ENCODE data around the gene LYRM9. TPM values are rescaled to one million over a fixed set of nuclear protein-coding genes. Genes with fewer than 3 reads are reported as not detected.

Gene LYRM9
- total and polyA plus RNA-seq, 10 donors = 6.8 to 20.0 (median 15.4) TPM

DNA sequence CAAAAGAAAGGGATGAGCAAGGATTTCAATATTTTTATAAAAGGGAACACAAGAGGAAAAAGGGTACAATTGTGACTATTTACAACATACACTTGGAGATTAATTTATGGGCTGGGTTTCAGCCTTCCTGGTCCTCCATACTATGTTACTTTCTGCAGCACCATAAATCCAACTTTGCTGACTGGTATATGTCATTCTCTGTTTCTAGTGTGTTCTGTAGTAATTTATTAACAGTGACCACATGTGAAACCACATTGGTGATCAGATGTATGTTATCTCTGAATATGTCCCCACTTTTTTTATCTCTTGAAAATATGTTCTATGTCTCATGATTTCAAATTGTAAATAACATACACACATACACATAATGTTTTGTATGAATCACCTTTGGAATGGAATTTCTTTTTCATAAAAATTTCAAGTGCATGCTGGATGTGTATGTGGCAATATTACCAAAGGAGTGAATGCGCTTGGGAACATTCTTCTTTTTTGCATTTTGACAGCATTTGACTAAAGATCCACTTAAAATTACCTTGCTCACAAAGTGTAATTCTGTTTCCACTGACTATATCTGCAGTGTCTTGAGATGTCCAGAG lies 2.9 kb upstream of the LYRM9 start:
- H3K9me3 ChIP-seq = no peaks in the 10 kb centered on the region
- no peaks in the 10 kb centered on the region for H3K27me3 ChIP-seq (replicated peaks in 1 of 7)
- H3K4me1 ChIP-seq = peaks cover 10 to 33% (median 23%) of the 10 kb centered on the region in 6 donors
- no peak overlapping the region for H3K27ac ChIP-seq
- intact Hi-C loops (cut with DNase I; ENCODE audit: low total_unique reads) = loop anchor here (10.0 kb wide), 1 partner anchor 359 kb away; no protein-coding TSS in a partner anchor
- H3K4me3 ChIP-seq = no peak overlapping the region
- WGBS, 5 donors = 87 to 97% (median 91%) methylated on average over 1 of the region's 1 CpG
- H3K36me3 ChIP-seq = no peaks in the 10 kb centered on the region
- TF ChIP-seq POLR2A (IDR thresholded peaks at IDR 0.05) (no peak), POLR2AphosphoS5 (IDR thresholded peaks at IDR 0.05) (no peak)
- TF ChIP-seq, protein P1, sequence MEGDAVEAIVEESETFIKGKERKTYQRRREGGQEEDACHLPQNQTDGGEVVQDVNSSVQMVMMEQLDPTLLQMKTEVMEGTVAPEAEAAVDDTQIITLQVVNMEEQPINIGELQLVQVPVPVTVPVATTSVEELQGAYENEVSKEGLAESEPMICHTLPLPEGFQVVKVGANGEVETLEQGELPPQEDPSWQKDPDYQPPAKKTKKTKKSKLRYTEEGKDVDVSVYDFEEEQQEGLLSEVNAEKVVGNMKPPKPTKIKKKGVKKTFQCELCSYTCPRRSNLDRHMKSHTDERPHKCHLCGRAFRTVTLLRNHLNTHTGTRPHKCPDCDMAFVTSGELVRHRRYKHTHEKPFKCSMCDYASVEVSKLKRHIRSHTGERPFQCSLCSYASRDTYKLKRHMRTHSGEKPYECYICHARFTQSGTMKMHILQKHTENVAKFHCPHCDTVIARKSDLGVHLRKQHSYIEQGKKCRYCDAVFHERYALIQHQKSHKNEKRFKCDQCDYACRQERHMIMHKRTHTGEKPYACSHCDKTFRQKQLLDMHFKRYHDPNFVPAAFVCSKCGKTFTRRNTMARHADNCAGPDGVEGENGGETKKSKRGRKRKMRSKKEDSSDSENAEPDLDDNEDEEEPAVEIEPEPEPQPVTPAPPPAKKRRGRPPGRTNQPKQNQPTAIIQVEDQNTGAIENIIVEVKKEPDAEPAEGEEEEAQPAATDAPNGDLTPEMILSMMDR (IDR thresholded peaks at IDR 0.05 in 8 of 11, conservative IDR thresholded peaks at IDR 0.05 in 3 of 11) = no peak
- no peak for DNase-seq

DNA sequence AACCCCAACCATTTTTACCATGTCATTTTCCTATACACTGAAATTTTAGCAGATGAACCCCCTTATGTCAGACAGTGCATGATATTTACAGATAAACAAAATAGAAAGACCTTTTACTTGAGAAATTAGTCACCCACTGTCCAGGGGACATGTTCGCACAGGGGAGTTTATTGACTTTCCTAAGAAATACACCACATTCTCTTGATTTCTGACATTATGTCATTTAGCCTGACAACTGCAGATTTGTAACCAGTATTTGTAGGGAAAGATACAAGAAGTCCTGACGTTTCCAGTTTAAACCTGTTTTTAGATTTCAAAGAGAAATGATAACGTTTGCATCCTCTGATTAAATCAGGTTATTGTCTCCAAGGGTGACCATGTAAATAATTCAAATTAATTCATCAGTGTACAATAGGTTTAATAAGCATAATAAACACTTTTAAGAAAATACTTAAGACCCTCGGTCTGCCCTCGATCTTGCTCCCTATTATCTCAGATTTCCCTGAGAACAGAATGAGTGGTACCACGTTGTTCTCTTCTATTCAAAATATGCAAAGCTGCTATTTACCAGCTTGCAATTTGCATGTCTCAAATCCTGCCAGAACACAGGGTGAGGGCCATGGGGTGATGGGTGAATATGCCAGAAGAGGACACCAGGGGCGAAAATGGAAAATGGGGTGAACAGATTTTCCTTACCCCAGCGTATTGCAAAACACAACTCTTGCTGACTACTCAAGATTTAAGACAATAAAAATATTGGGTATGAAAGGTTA lies 2.1 kb upstream of the LYRM9 start:
- Histone ChIP-seq H3K4me3 (no peak overlapping the region), H3K4me1 (peaks cover 10 to 34% (median 24%) of the 10 kb centered on the region in 6 donors), H3K9me3 (no peaks in the 10 kb centered on the region), H3K27ac (no peak overlapping the region), H3K36me3 (no peaks in the 10 kb centered on the region), H3K27me3 (replicated peaks in 1 of 7) (no peaks in the 10 kb centered on the region)
- TF ChIP-seq, protein P1 (IDR thresholded peaks at IDR 0.05 in 8 of 11, conservative IDR thresholded peaks at IDR 0.05 in 3 of 11) = no peak
- TF ChIP-seq POLR2A (IDR thresholded peaks at IDR 0.05) = no peak
- WGBS, 5 donors = 63 to 78% (median 69%) methylated on average over 8 of the region's 8 CpGs
- intact Hi-C loops (cut with DNase I; ENCODE audit: low total_unique reads) = loop anchor here (10.0 kb wide), 1 partner anchor 359 kb away; no protein-coding TSS in a partner anchor
- DNase-seq = no peak

DNA sequence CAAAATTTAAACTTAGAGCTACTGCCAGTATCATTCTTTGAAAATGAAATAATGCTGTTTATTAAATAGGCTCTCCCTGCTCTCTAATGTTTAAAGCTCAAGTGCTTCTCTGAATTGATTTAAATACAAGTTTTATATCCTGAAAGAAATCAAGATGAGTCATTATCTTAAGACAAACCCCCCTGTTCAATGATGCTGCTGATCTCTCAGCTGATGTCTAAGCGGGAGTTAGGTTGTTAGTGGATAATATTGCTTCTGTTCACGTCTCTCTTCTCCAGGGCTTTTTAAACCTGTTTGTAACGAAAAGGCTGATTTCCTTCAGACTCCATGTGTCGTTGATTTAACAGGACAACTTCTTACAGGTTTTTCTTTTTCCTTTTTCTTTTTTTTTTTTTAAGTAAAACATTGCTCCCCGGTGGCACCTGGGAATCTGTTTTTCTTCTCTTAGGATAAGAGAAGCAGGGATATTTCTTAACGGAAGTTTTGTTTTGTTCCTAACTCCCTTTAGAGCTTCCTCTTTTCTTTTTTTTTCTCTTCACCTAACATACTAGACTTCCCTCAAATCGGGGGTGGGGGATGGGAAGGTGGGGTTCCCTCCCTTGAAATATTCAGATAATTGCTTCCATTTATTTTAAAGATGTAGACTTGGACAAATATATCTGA lies 807 bp upstream of the LYRM9 start:
- Histone ChIP-seq H3K27me3 (replicated peaks in 1 of 7) (no peaks in the 10 kb centered on the region), H3K27ac (peak overlapping the region in 6 of 8 donors; percentile 76 to 92 (median 90)), H3K36me3 (peaks cover 0 to 5% (median 0%) of the 10 kb centered on the region in 6 donors), H3K4me1 (peaks cover 10 to 34% (median 24%) of the 10 kb centered on the region in 6 donors), H3K9me3 (no peaks in the 10 kb centered on the region), H3K4me3 (peak overlapping the region in 2 of 8 donors; percentile 67 to 82)
- WGBS, 5 donors = 10 to 16% (median 11%) methylated on average over 7 of the region's 7 CpGs
- no peak for TF ChIP-seq POLR2A (IDR thresholded peaks at IDR 0.05)
- TF ChIP-seq, protein P1 (IDR thresholded peaks at IDR 0.05 in 8 of 11, conservative IDR thresholded peaks at IDR 0.05 in 3 of 11) = no peak
- no peak for TF ChIP-seq POLR2AphosphoS5 (IDR thresholded peaks at IDR 0.05)
- intact Hi-C loops (cut with DNase I; ENCODE audit: low total_unique reads) = loop anchor here (10.0 kb wide), 1 partner anchor 361 kb away; no protein-coding TSS in a partner anchor
- no peak for DNase-seq
